Measurements from ENCODE around the gene XYLT1.

The XYLT1 gene

GRCh38 chr16:17330044-17330443, 140.7 kb downstream of the XYLT1 start:
- ATAC-seq, result no peak
- TF ChIP-seq ZFP30 (CRISPR knock-in tag; IDR thresholded peaks at IDR 0.05) (no peak), OSR1 (CRISPR knock-in tag; IDR thresholded peaks at IDR 0.05) (no peak), PPARA (CRISPR knock-in tag; IDR thresholded peaks at IDR 0.05; ENCODE audit: borderline replicate concordance) (no peak), TSHZ2 (CRISPR knock-in tag; IDR thresholded peaks at IDR 0.05) (no peak), ISL1 (CRISPR knock-in tag; IDR thresholded peaks at IDR 0.05) (no peak), TCF4 (CRISPR knock-in tag; IDR thresholded peaks at IDR 0.05; ENCODE audit: borderline replicate concordance) (no peak), TOX (CRISPR knock-in tag; IDR thresholded peaks at IDR 0.05; ENCODE audit: borderline replicate concordance) (no peak), BACH2 (CRISPR knock-in tag; IDR thresholded peaks at IDR 0.05; ENCODE audit: borderline replicate concordance) (no peak)

DNA sequence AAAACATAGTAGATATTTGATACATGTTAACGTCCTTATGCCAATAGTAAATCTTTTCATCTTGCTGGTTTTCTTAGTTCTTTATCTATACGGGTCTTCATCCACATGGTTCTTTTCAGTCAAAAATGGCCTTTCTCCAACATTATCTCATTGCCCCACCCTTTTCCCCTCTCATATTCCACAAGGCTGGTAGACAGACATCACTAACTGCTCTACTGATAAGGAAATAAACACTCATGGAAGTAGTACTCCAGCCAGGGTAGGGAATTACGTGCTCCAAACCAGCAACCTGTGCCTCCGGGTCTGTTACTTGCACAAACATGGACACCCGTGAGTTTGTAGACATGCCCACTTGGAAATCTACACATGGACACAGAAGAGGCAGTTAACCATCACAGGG, 141.4 kb downstream of the XYLT1 start:
- TF ChIP-seq TSHZ2 (CRISPR knock-in tag; IDR thresholded peaks at IDR 0.05) (no peak), GLIS3 (CRISPR knock-in tag; IDR thresholded peaks at IDR 0.05) (no peak), TCF4 (CRISPR knock-in tag; IDR thresholded peaks at IDR 0.05; ENCODE audit: borderline replicate concordance) (no peak), TOX (CRISPR knock-in tag; IDR thresholded peaks at IDR 0.05; ENCODE audit: borderline replicate concordance) (no peak), ZNF70 (CRISPR knock-in tag; IDR thresholded peaks at IDR 0.05) (no peak), CSRNP3 (CRISPR knock-in tag; IDR thresholded peaks at IDR 0.05) (no peak), ZC3H10 (CRISPR knock-in tag; IDR thresholded peaks at IDR 0.05) (no peak), ESRRG (CRISPR knock-in tag; IDR thresholded peaks at IDR 0.05) (no peak), ARNTL (CRISPR knock-in tag; IDR thresholded peaks at IDR 0.05; ENCODE audit: borderline replicate concordance, low read depth) (no peak), BACH2 (CRISPR knock-in tag; IDR thresholded peaks at IDR 0.05; ENCODE audit: borderline replicate concordance) (no peak), RARB (CRISPR knock-in tag; IDR thresholded peaks at IDR 0.05) (no peak), OSR1 (CRISPR knock-in tag; IDR thresholded peaks at IDR 0.05) (no peak), ZFP30 (CRISPR knock-in tag; IDR thresholded peaks at IDR 0.05) (no peak), ISL1 (CRISPR knock-in tag; IDR thresholded peaks at IDR 0.05) (no peak), PATZ1 (CRISPR knock-in tag; IDR thresholded peaks at IDR 0.05; ENCODE audit: borderline replicate concordance) (no peak)
- TF ChIP-seq, protein P1, sequence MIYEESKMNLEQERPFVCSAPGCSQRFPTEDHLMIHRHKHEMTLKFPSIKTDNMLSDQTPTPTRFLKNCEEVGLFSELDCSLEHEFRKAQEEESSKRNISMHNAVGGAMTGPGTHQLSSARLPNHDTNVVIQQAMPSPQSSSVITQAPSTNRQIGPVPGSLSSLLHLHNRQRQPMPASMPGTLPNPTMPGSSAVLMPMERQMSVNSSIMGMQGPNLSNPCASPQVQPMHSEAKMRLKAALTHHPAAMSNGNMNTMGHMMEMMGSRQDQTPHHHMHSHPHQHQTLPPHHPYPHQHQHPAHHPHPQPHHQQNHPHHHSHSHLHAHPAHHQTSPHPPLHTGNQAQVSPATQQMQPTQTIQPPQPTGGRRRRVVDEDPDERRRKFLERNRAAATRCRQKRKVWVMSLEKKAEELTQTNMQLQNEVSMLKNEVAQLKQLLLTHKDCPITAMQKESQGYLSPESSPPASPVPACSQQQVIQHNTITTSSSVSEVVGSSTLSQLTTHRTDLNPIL (CRISPR knock-in tag; IDR thresholded peaks at IDR 0.05; ENCODE audit: low read depth), result no peak
- ATAC-seq, result no peak

- no peak for ATAC-seq
- no peak for TF ChIP-seq CSDC2 (CRISPR knock-in tag; IDR thresholded peaks at IDR 0.05)
- no peak for TF ChIP-seq ARNTL (CRISPR knock-in tag; IDR thresholded peaks at IDR 0.05; ENCODE audit: borderline replicate concordance, low read depth)
- TF ChIP-seq ZNF8 (CRISPR knock-in tag; IDR thresholded peaks at IDR 0.05), result no peak
- no peak for TF ChIP-seq RARB (CRISPR knock-in tag; IDR thresholded peaks at IDR 0.05)
- TF ChIP-seq, protein P1 (CRISPR knock-in tag; IDR thresholded peaks at IDR 0.05; ENCODE audit: low read depth), result no peak
- TF ChIP-seq BACH2 (CRISPR knock-in tag; IDR thresholded peaks at IDR 0.05; ENCODE audit: borderline replicate concordance), result no peak
These were observed 141.8 kb downstream of the XYLT1 start for GRCh38 chr16:17328932-17329331.
